SHP77 treated with DMSO at 0.1 percent for 48 hours (cell line): ENCODE measurements around the gene TRABD2B.

Source experiments
- DNase-seq: peaks from one replicate; lab custom pipeline; 2025; lab: John Stamatoyannopoulos, UW

The TRABD2B gene

GRCh38 chr1:47795102-47795501 is 202.1 kb downstream of the TRABD2B start:
- DNase-seq: no peak

GRCh38 chr1:47794530-47794929 is 202.7 kb downstream of the TRABD2B start:
- peak; percentile 5 for DNase-seq

DNA sequence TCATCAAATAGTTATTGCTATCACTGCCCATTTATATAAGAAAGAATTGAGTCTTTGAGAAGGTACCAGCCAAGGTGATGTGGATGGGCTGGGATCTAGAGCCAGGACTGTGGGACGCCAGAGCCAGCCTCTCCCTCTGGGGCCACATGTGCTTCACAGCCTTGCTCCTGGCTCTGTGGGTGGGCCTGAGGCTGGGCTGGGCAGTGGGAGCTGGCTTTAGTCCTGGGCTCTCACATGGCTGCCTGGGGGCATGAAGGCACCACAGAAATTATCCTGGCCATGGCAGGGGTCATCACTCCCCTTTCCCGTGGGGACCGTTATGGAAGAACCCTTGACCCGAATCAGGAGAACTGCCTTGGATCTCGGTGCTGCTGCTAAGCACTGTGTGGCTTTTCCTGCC is 203.1 kb downstream of the TRABD2B start:
- no peak for DNase-seq

GRCh38 chr1:47793563-47793962 is 203.6 kb downstream of the TRABD2B start:
- DNase-seq: no peak

GRCh38 chr1:47792779-47793178 is 204.4 kb downstream of the TRABD2B start:
- no peak for DNase-seq

GRCh38 chr1:47791879-47792608 is 205.1 kb downstream of the TRABD2B start:
- DNase-seq: no peak

GRCh38 chr1:47788761-47789160 is 208.4 kb downstream of the TRABD2B start:
- no peak for DNase-seq

DNA sequence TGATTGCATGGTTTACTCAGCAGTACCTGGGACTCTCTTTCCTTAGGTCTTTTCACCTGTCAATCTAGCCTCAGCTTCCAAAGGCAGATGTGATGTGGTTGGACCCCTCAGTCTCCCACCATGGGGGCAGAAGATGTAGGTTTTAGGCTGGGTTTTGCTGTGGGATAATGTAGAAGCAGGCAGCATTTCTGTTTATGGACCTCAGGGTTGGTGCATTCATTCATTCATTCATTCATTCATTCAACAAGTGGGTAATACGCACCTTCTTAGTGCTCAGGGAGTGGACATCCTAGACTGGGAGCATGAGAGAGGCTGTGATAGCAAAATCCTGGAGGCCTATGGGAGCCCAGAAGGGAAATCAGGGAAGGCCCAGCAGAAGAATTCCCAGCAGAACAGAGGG is 209.6 kb downstream of the TRABD2B start:
- no peak for DNase-seq

GRCh38 chr1:47786316-47786715 is 210.9 kb downstream of the TRABD2B start:
- DNase-seq: no peak

DNA sequence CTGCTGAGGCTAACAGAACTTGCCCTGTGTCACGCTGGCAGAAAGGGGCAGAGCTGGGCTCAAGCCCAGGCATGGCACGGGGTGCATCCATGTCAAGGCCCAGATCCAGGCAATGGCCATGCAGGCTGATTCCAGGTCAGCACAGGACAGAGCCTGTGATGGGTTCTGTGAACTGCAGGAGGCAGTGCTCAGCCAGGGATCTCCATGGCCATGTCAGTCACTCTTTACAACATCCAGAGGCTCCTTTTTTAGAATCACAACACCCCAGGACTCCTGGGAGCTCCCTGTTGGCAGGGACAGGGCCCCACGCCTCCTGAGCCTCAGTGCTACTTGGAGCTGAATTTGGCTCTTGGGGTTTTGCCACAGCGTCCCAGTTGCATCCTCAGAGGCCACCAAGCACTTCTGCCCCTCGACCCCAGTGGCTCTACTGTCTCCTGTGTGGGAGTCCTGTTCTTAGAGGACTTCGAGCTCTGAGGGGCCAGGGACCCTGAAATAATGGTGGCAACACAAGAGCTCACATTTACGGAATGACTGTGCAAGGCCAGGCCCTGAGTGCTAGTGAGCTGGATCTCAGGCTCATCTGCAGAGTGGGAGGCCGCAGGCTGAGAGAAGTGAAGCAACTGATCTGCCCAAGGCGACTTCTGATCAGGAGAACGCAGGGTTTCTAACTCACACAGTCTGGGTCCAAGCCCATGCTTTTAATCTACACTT is 211.5 kb downstream of the TRABD2B start:
- no peak for DNase-seq

DNA sequence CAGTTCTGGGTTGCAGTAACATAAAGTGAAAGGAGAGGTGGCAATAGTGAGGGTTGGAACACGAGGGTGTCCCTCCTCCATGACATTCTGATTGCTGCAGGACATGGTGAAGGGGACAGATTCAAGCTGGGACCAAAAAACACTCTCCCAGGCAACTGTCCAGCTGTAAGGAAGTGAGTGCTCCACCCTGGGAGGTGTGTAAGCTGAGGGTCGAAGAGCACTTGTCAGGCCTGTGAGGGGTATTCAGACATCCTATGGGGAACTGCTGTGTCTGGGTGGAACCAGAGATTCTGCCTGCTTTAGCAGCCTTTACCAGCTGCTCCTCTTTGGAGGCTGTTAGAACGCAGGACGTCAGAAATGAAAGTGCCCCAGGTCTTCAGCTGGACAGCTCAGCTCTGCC is 212.1 kb downstream of the TRABD2B start:
- DNase-seq: no peak

- no peak for DNase-seq
These were observed 212.7 kb downstream of the TRABD2B start for GRCh38 chr1:47784497-47784822.

DNA sequence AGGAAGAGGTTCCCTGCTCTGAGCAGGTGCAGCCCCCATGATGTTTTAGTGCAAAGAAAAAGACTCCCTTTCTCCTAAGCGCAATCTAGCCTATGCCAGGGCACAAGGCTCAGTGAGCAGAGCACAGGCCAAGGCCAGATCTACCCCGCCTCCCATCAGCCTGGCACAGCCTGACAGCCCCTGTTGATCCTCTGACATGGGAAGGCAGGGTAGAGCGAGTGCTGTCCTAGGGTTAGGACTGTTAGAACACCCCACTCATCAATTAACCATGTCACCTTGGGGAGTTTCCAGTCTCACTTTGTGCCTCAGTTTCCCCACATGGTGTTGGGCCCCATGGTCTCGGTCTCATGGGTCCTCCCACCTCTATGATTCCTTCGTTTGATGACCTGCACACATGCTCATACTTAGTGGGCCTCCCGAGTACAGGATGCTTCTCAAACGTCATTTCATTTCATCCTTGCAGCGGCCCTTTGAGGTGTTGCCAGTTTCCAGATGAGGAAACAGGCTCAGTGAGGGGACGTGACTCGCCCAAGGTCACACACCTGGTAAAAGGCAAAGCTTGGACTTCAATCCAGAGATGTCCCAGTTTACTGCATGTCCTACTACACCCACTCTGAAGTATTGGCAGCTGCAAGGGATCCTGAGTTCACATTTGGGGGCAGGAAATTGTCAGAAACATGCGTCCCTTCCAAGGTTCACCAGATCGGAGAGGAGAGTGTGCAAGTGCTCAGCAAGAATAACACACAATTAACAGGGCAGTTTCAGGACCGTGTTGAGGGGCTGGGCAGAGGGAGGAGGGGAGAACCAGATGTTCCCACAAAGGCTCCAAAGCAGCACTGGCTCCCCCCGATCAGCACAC is 213.3 kb downstream of the TRABD2B start:
- DNase-seq: no peak

- DNase-seq: no peak
These were observed 214.6 kb downstream of the TRABD2B start for GRCh38 chr1:47782414-47783166.

DNA sequence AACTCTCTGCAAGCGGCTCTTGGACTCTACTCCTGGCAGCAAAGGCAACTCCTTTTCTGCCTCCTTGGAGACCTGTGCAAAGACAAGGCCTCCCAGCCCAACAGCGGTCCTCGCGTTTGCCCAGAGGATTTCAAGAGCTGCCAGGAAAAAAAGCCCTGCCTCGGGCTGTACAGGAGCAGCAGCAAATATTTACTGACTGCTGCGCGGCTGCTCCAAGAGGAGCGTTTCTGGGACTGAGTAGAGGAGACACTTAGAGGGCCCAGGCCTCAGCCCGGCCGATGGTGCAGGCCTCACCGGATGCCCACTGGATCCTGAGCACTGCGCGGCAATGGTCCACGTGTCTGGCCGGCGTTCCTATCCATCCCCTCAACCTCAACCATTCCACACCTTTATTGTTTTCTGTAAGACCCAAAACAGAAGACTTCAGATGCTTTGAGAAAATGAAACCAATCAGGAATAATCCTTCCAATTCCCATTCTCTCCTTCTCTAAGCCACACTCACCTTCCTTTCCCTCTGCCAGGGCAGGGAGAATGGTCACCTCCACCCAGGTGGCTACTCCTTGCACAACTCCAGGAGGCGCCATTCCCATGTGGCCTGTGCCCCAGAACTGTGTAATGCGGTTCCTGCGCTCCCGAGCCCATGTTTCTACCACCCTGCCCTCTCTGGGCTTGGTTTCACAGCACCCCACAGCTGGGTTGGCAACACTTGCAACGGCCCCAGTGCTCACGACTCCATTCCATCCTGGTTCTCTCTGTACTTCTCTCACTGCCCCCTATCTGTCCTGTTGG is 215.8 kb downstream of the TRABD2B start:
- DNase-seq: peak; percentile 0

- no peak for DNase-seq
These were observed 216.7 kb downstream of the TRABD2B start for GRCh38 chr1:47780469-47780995.

DNA sequence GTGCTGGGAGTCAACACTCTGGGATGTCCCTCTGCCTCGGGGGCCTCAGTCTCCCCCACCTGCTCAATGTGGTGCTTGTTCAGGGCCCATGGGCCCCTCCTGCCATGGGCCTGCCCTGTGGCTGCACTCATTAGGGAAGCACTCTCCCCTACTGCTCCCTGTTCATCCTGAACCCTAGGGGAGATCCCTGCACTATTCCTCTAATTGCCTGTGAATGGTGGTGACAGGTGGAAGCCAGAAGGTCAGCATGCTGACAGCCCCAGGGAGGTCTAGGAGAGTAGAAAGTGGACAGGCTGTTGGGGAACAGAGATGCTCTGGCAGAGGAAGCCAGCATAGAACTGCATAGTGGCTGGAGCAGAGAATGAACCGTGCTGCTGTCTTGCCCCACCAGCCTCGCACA is 217.6 kb downstream of the TRABD2B start:
- DNase-seq: no peak

DNA sequence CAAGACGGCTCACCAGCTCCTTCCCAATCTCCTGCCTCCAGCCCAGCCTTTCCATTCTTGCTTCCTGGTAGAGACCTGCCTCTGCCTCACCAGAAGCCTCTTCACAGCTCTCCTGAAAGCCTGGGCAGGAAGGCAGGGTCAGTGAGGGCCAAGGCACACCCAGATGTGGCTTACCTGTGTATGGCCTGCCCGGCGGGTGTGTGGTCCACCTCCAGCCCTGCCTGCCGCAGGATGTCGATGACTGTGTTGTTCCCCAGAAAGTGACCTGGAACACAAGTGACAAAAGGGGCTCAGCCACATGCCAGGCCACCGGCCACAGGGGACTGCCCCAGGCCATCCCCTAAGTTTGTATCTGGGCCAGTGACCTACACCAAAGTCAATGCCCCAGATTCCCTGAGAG is 218.9 kb downstream of the TRABD2B start:
- DNase-seq: no peak

DNA sequence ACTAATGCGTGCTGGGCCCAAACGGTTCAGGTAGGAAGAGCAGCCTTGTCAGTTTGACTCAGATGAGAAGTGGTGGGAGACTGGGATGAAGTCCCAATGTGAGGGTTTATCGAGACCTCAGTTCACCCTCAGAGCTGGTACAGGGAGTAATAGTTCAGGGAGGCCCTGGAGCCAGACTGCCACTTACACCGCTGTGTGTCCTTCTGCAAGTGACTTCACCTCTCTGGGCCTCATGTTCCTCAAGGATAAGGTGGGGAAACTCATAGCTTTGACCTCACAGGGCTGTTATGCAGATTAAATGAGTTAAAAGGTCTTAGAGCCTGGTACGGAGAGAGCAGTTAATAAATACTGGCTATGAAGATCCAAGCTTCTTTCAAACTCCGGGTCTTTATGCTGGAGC is 219.9 kb downstream of the TRABD2B start:
- no peak for DNase-seq

DNA sequence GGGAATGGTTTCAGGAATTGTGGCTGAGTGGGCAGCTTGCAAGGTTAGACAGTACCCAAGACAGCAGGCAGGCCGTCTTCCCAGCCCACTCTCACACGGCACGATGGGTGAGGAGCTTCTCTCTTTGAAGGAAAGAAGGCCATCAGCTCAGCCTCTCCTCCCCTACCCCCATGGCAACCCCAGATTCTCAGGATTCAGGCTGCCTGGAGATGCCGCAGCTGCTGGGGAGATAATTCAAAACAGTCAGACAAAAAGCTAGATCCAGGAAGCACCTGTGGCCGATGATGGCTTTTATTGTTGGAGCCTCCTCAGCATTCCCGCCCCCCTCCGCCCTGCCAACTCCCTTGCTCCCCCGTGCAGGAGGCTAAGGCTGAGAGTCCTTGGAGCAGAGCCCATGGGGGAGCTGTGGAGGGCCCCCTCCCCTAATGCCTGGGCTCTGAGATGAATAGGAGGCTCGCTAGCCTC is 220.5 kb downstream of the TRABD2B start:
- no peak for DNase-seq
